HEK293 (cell line): Measurements from ENCODE around the gene COMMD6.

ENCODE experiments used
- CTCF ChIA-PET: fragments of 350-600 bp; formaldehyde crosslinking; extraction: SDS; loops from one replicate; lab custom pipeline; 2021; ENCODE audit warnings: antibody characterized with exemption; lab: Yijun Ruan, JAX
- POLR2A ChIA-PET: fragments of 300-600 bp; formaldehyde crosslinking; extraction: SDS; loops from one replicate; lab custom pipeline; 2020; ENCODE audit warnings: antibody characterized with exemption, inconsistent platforms; lab: Yijun Ruan, JAX
- H3K27ac ChIP-seq: fragments of 200-500 bp; sonication (Bioruptor generic); 2 replicates; pipeline ENCODE4 v1.5.1; 2014; ENCODE audit warnings: low read depth, low read length, control low read depth, inconsistent platforms; ENCODE audit errors: extremely low read depth
- H3K36me3 ChIP-seq, 2 experiments: fragments of 200-500 bp in 1 of 2; sonication (Bioruptor generic) in 1 of 2; 1 replicate in 1 of 2; 2 replicates in 1 of 2; pipeline ENCODE4 v1.5.1; 2014 to 2017; ENCODE audit warnings: inconsistent platforms in 2 of 2, low read length in 2 of 2; ENCODE audit not compliant: control insufficient read depth in 2 of 2, insufficient read depth in 1 of 2
- H3K4me1 ChIP-seq: fragments of 200-500 bp; sonication (Bioruptor generic); 2 replicates; pipeline ENCODE4 v1.5.1; 2014; ENCODE audit warnings: mild to moderate bottlenecking, low read length, inconsistent platforms; ENCODE audit not compliant: control insufficient read depth, insufficient read depth
- H3K4me3 ChIP-seq: 2 replicates; pipeline ENCODE4 v1.5.1; 2011; ENCODE audit warnings: low read depth, mild to moderate bottlenecking, control low read depth, low read length, moderate library complexity
- H3K9me3 ChIP-seq: fragments of 200-500 bp; sonication (Bioruptor generic); 2 replicates; pipeline ENCODE4 v1.5.1; 2014; ENCODE audit warnings: low read depth, low read length, inconsistent platforms; ENCODE audit not compliant: control insufficient read depth, insufficient read depth
- BCL11A ChIP-seq: fragments of 450-650 bp; formaldehyde crosslinking; IDR thresholded peaks from 2 replicates; pipeline ENCODE4 v1.5.1; 2016; ENCODE audit warnings: low read depth, missing biosample characterization, missing genetic modification characterization
- PRDM6 ChIP-seq: fragments of 450-650 bp; formaldehyde crosslinking; IDR thresholded peaks from 2 replicates; pipeline ENCODE4 v1.5.1; 2017; ENCODE audit warnings: missing biosample characterization, missing genetic modification characterization
- ZBTB10 ChIP-seq: fragments of 450-650 bp; formaldehyde crosslinking; IDR thresholded peaks from 2 replicates; pipeline ENCODE4 v1.5.1; 2016; ENCODE audit warnings: missing biosample characterization, missing genetic modification characterization
- ZBTB6 ChIP-seq: fragments of 450-650 bp; formaldehyde crosslinking; IDR thresholded peaks from 2 replicates; pipeline ENCODE4 v1.5.1; 2017; ENCODE audit warnings: missing biosample characterization, missing genetic modification characterization
- ZNF121 ChIP-seq: fragments of 450-650 bp; formaldehyde crosslinking; IDR thresholded peaks from 2 replicates; pipeline ENCODE4 v1.5.1; 2016; ENCODE audit warnings: missing biosample characterization, missing genetic modification characterization
- ZNF133 ChIP-seq: fragments of 450-650 bp; formaldehyde crosslinking; IDR thresholded peaks from 2 replicates; pipeline ENCODE4 v1.5.1; 2016; ENCODE audit warnings: missing biosample characterization, missing genetic modification characterization
- ZNF311 ChIP-seq: fragments of 450-650 bp; formaldehyde crosslinking; IDR thresholded peaks from 2 replicates; pipeline ENCODE4 v1.5.1; 2017; ENCODE audit warnings: missing biosample characterization, missing genetic modification characterization, borderline replicate concordance
- ZNF335 ChIP-seq: fragments of 450-650 bp; formaldehyde crosslinking; conservative IDR thresholded peaks from 2 replicates; pipeline ENCODE4 v1.5.1; 2016; ENCODE audit warnings: missing biosample characterization, missing genetic modification characterization
- ZNF362 ChIP-seq: fragments of 450-650 bp; formaldehyde crosslinking; IDR thresholded peaks from 2 replicates; pipeline ENCODE4 v1.5.1; 2016; ENCODE audit warnings: missing biosample characterization, missing genetic modification characterization
- ZNF391 ChIP-seq: fragments of 450-650 bp; formaldehyde crosslinking; IDR thresholded peaks from 2 replicates; pipeline ENCODE4 v1.5.1; 2016; ENCODE audit warnings: low read depth, missing biosample characterization, missing genetic modification characterization, borderline replicate concordance
- ZNF513 ChIP-seq: fragments of 450-650 bp; IDR thresholded peaks from 2 replicates; pipeline ENCODE4 v1.5.1; 2018; ENCODE audit warnings: missing biosample characterization, missing genetic modification characterization
- ZNF624 ChIP-seq: fragments of 450-650 bp; formaldehyde crosslinking; IDR thresholded peaks from 2 replicates; pipeline ENCODE4 v1.5.1; 2017; ENCODE audit warnings: missing biosample characterization, missing genetic modification characterization
- ZNF626 ChIP-seq: fragments of 450-650 bp; sonication (Bioruptor Pico); formaldehyde crosslinking; IDR thresholded peaks from 2 replicates; pipeline ENCODE4 v1.5.1; 2018; ENCODE audit warnings: missing biosample characterization, missing genetic modification characterization, inconsistent platforms
- ZNF654 ChIP-seq: fragments of 450-650 bp; formaldehyde crosslinking; IDR thresholded peaks from 2 replicates; pipeline ENCODE4 v1.5.1; 2016; ENCODE audit warnings: low read depth, missing biosample characterization, missing genetic modification characterization
- ZNF664 ChIP-seq: fragments of 450-650 bp; formaldehyde crosslinking; IDR thresholded peaks from 2 replicates; pipeline ENCODE4 v1.5.1; 2016; ENCODE audit warnings: missing biosample characterization, missing genetic modification characterization
- ZNF707 ChIP-seq: fragments of 450-650 bp; formaldehyde crosslinking; IDR thresholded peaks from 2 replicates; pipeline ENCODE4 v1.5.1; 2016; ENCODE audit warnings: missing biosample characterization, missing genetic modification characterization

The COMMD6 gene

GRCh38 chr13:75566658-75567057, 29.0 kb upstream of the COMMD6 start:
- no peaks in the 10 kb centered on the region for H3K9me3 ChIP-seq
- H3K36me3 ChIP-seq: peaks cover 3 to 59% of the 10 kb centered on the region in 2 experiments
- H3K4me3 ChIP-seq: no peak overlapping the region
- POLR2A ChIA-PET: no interaction called here
- no peaks in the 10 kb centered on the region for H3K4me1 ChIP-seq
- H3K27ac ChIP-seq: no peak overlapping the region
- CTCF ChIA-PET: interaction anchor here (0.7 kb wide), 1 partner anchor 362 kb away, joined by 3 read pairs; no protein-coding TSS in a partner anchor
- peak; percentile 35; the same call in 1 of the 2 replicates for TF ChIP-seq PRDM6
- TF ChIP-seq ZNF654 (tag by site-specific recombination): peak; percentile 33
- TF ChIP-seq ZNF624 (tag by site-specific recombination): no peak

GRCh38 chr13:75558145-75558840, 20.7 kb upstream of the COMMD6 start:
- Histone ChIP-seq H3K4me3 (no peak overlapping the region), H3K9me3 (no peaks in the 10 kb centered on the region), H3K27ac (no peak overlapping the region), H3K36me3 (peaks cover 2 to 39% of the 10 kb centered on the region in 2 experiments; a peak in 1 of 3 replicates)
- POLR2A ChIA-PET: no interaction called here
- CTCF ChIA-PET: interaction anchor here (0.5 to 1.3 kb wide), 2 partner anchors 76 to 103 kb away, joined by 4 to 7 read pairs; partner anchors contain the start of gene TBC1D4
- TF ChIP-seq ZNF133 (tag by site-specific recombination) (no peak), ZNF664 (peak; percentile 84)
- TF ChIP-seq, all 188 proteins: peak for 1
- no peaks in the 10 kb centered on the region for H3K4me1 ChIP-seq

- CTCF ChIA-PET: no interaction called here
- Histone ChIP-seq H3K27ac (no peak overlapping the region), H3K4me3 (no peak overlapping the region), H3K4me1 (no peaks in the 10 kb centered on the region), H3K9me3 (no peaks in the 10 kb centered on the region), H3K36me3 (peaks cover 0 to 40% of the 10 kb centered on the region in 2 experiments; a peak in 1 of 3 replicates)
- no peak for TF ChIP-seq ZBTB10 (tag by site-specific recombination)
- no peak for TF ChIP-seq ZNF311 (tag by site-specific recombination)
- TF ChIP-seq ZNF121 (tag by site-specific recombination): peak; percentile 59; the same call in 1 of the 2 replicates
- no peak for TF ChIP-seq BCL11A (tag by site-specific recombination)
- POLR2A ChIA-PET: no interaction called here
These were observed 19.3 kb upstream of the COMMD6 start for GRCh38 chr13:75556961-75557360.

GRCh38 chr13:75555836-75556235, 18.2 kb upstream of the COMMD6 start:
- TF ChIP-seq PRDM6 (no peak), ZNF391 (tag by site-specific recombination) (no peak), ZNF626 (no peak), ZNF362 (tag by site-specific recombination) (no peak), ZNF707 (tag by site-specific recombination) (no peak), ZBTB6 (tag by site-specific recombination) (no peak), ZNF513 (tag by site-specific recombination) (no peak), ZNF121 (tag by site-specific recombination) (no peak), ZNF335 (tag by site-specific recombination) (no peak)
- TF ChIP-seq, all 188 proteins: peak for 0
- ChIA-PET POLR2A (no interaction called here), CTCF (no interaction called here)
- Histone ChIP-seq H3K4me1 (no peaks in the 10 kb centered on the region), H3K36me3 (peaks cover 0 to 35% of the 10 kb centered on the region in 2 experiments; a peak in 1 of 3 replicates), H3K27ac (no peak overlapping the region), H3K9me3 (no peaks in the 10 kb centered on the region), H3K4me3 (no peak overlapping the region)
